H1 (cell line): ENCODE results near the gene COQ2. TPM values are rescaled to one million over a fixed set of nuclear protein-coding genes. Genes with fewer than 3 reads are reported as not detected.

ENCODE experiments used
- CTCF ChIA-PET: fragments of 300-600 bp; sonication (Branson Sonifier 250); formaldehyde crosslinking; loops from one replicate; lab custom pipeline; 2021; ENCODE audit not compliant: partially characterized antibody; lab: Charles Lee
- POLR2A ChIA-PET: fragments of 300-600 bp; sonication (Branson Sonifier 250); formaldehyde crosslinking; loops from one replicate; lab custom pipeline; 2021; ENCODE audit warnings: inconsistent platforms; ENCODE audit not compliant: partially characterized antibody; lab: Charles Lee
- DNase-seq, 2 experiments: peaks; one replicate each; pipeline versions ENCODE4 v3.0.0 to v3.0.0-alpha.2; 2010 to 2022; ENCODE audit warnings: low spot score in 2 of 2, low read depth in 1 of 2, mixed read lengths in 1 of 2
- FAIRE-seq: peaks from 2 replicates; lab custom pipeline; 2011; peaks lifted over from hg19 to GRCh38; lab: Jason Lieb, UNC
- H2AFZ ChIP-seq: 2 replicates; pipeline ENCODE4 v1.8.1; 2012; ENCODE audit warnings: low read length, inconsistent platforms
- H2AK5ac ChIP-seq: 2 replicates; pipeline ENCODE4 v1.6.1; 2013; ENCODE audit warnings: low read depth, low read length
- H2BK120ac ChIP-seq: replicated peaks from 2 replicates; pipeline ENCODE3; 2013; ENCODE audit warnings: low read depth, low read length, inconsistent platforms
- H2BK12ac ChIP-seq: 2 replicates; pipeline ENCODE4 v1.6.1; 2013; ENCODE audit warnings: low read depth, low read length
- H2BK15ac ChIP-seq: 2 replicates; pipeline ENCODE4 v1.6.1; 2013; ENCODE audit warnings: low read length
- H2BK20ac ChIP-seq: 2 replicates; pipeline ENCODE4 v1.6.1; 2013; ENCODE audit warnings: low read length
- H2BK5ac ChIP-seq: 2 replicates; pipeline ENCODE4 v1.6.1; 2013; ENCODE audit warnings: low read depth, low read length
- H3K14ac ChIP-seq: 2 replicates; pipeline ENCODE4 v1.6.1; 2013; ENCODE audit warnings: inconsistent platforms; ENCODE audit not compliant: insufficient read length
- H3K18ac ChIP-seq: 2 replicates; pipeline ENCODE4 v1.6.1; 2013; ENCODE audit warnings: low read length; ENCODE audit errors: extremely low read depth
- H3K23ac ChIP-seq: 2 replicates; pipeline ENCODE4 v1.6.1; 2013; ENCODE audit warnings: inconsistent platforms; ENCODE audit not compliant: insufficient read length
- H3K23me2 ChIP-seq: 2 replicates; pipeline ENCODE4 v1.6.1; 2013; ENCODE audit warnings: low read depth, low read length
- H3K27ac ChIP-seq: 2 replicates; pipeline ENCODE4 v1.6.1; 2011; ENCODE audit warnings: low read depth, low read length, inconsistent platforms
- H3K27me3 ChIP-seq, 4 experiments: replicated peaks in 1 of 4; 1 replicate in 1 of 4; 2 replicates in 3 of 4; pipeline versions ENCODE4 v1.6.1 to v1.8.1; 2011 to 2013; ENCODE audit warnings: low read length in 3 of 4, mild to moderate bottlenecking in 3 of 4, inconsistent platforms in 2 of 4, mixed read lengths in 2 of 4, moderate library complexity in 1 of 4; ENCODE audit not compliant: control insufficient read depth in 3 of 4, insufficient read depth in 3 of 4; ENCODE audit errors: extremely low read depth in 1 of 4
- H3K36me3 ChIP-seq, 4 experiments: 2 replicates each; pipeline versions ENCODE4 v1.6.1 to v1.8.1; 2011 to 2013; ENCODE audit warnings: mild to moderate bottlenecking in 4 of 4, low read length in 3 of 4, moderate library complexity in 2 of 4, control low read depth in 1 of 4, inconsistent platforms in 1 of 4; ENCODE audit not compliant: insufficient read depth in 4 of 4, control insufficient read depth in 2 of 4
- H3K4ac ChIP-seq: replicated peaks from 2 replicates; pipeline ENCODE3; 2013; ENCODE audit warnings: low read length, low read depth, mixed read lengths, inconsistent platforms; ENCODE audit not compliant: insufficient read length
- H3K4me1 ChIP-seq, 4 experiments: replicated peaks in 1 of 4; 1 replicate in 1 of 4; 2 replicates in 3 of 4; pipeline versions ENCODE4 v1.6.1 to v1.8.1; 2011 to 2013; ENCODE audit warnings: low read length in 3 of 4, inconsistent platforms in 2 of 4, mixed read lengths in 1 of 4; ENCODE audit not compliant: insufficient read depth in 4 of 4, control insufficient read depth in 3 of 4
- H3K4me2 ChIP-seq, 2 experiments: 2 replicates each; pipeline versions ENCODE4 v1.6.1 to v1.8.1; 2011 to 2013; ENCODE audit warnings: low read depth in 2 of 2, low read length in 2 of 2, control low read depth in 1 of 2, inconsistent platforms in 1 of 2, mild to moderate bottlenecking in 1 of 2; ENCODE audit not compliant: insufficient read depth in 1 of 2
- H3K4me3 ChIP-seq, 4 experiments: fragments of 200-600, 300-600 bp in 1 of 4; sonication (generic), shearing (Covaris generic), sonication (Bioruptor Twin) in 1 of 4; 2 replicates each; pipeline versions ENCODE4 v1.5.1 to v1.8.1; 2011 to 2016; ENCODE audit warnings: low read length in 4 of 4, low read depth in 3 of 4, control low read depth in 2 of 4, inconsistent platforms in 2 of 4, mild to moderate bottlenecking in 2 of 4, mixed read lengths in 1 of 4, moderate library complexity in 1 of 4; ENCODE audit not compliant: insufficient read depth in 2 of 4; ENCODE audit errors: extremely low read depth in 1 of 4
- H3K56ac ChIP-seq: replicated peaks from 2 replicates; pipeline ENCODE3; 2013; ENCODE audit warnings: low read depth, mild to moderate bottlenecking, mixed read lengths, low read length, inconsistent platforms; ENCODE audit not compliant: insufficient read length
- H3K79me1 ChIP-seq: 2 replicates; pipeline ENCODE4 v1.6.1; 2013; ENCODE audit warnings: low read depth, low read length, control low read depth
- H3K79me2 ChIP-seq, 2 experiments: 2 replicates each; pipeline versions ENCODE4 v1.6.1 to v1.8.1; 2012 to 2013; ENCODE audit warnings: low read length in 2 of 2, mild to moderate bottlenecking in 2 of 2, inconsistent platforms in 1 of 2; ENCODE audit not compliant: insufficient read depth in 2 of 2, control insufficient read depth in 1 of 2
- H3K9ac ChIP-seq, 4 experiments: replicated peaks in 1 of 4; 1 replicate in 1 of 4; 2 replicates in 3 of 4; pipeline versions ENCODE4 v1.6.1 to v1.8.1; 2011 to 2013; ENCODE audit warnings: low read depth in 3 of 4, low read length in 3 of 4, control low read depth in 2 of 4, mild to moderate bottlenecking in 2 of 4, moderate library complexity in 2 of 4, inconsistent platforms in 1 of 4; ENCODE audit errors: extremely low read depth in 1 of 4
- H3K9me3 ChIP-seq, 2 experiments: 2 replicates each; pipeline versions ENCODE4 v1.6.1 to v1.8.1; 2012 to 2013; ENCODE audit warnings: mild to moderate bottlenecking in 2 of 2, moderate library complexity in 2 of 2, control low read depth in 1 of 2, inconsistent platforms in 1 of 2, low read depth in 1 of 2, low read length in 1 of 2, mixed read lengths in 1 of 2; ENCODE audit not compliant: insufficient read depth in 2 of 2
- H4K20me1 ChIP-seq, 2 experiments: replicated peaks in 1 of 2; 2 replicates each; pipeline versions ENCODE3 to v1.8.1; 2011 to 2013; ENCODE audit warnings: inconsistent platforms in 2 of 2, low read length in 2 of 2, mild to moderate bottlenecking in 1 of 2; ENCODE audit not compliant: insufficient read depth in 2 of 2, control insufficient read depth in 1 of 2
- H4K5ac ChIP-seq: 2 replicates; pipeline ENCODE4 v1.6.1; 2013; ENCODE audit warnings: low read length, low read depth, mixed read lengths, inconsistent platforms; ENCODE audit not compliant: insufficient read length
- H4K8ac ChIP-seq: 2 replicates; pipeline ENCODE4 v1.8.0; 2013; ENCODE audit warnings: mild to moderate bottlenecking, moderate library complexity, low read length, inconsistent platforms; ENCODE audit not compliant: insufficient read depth; ENCODE audit errors: extremely low read depth
- H4K91ac ChIP-seq: replicated peaks from 2 replicates; pipeline ENCODE3; 2013; ENCODE audit warnings: low read length, mixed read lengths, inconsistent platforms; ENCODE audit not compliant: insufficient read length
- CEBPB ChIP-seq: IDR thresholded peaks from 2 replicates; pipeline ENCODE4 v1.6.1; 2012; ENCODE audit warnings: low read depth, low read length
- RAD21 ChIP-seq, 2 experiments: IDR thresholded peaks in 1 of 2; conservative IDR thresholded peaks in 1 of 2; 2 replicates each; pipeline ENCODE4 v1.6.1; 2011; ENCODE audit warnings: low read depth in 2 of 2, low read length in 2 of 2, improper control_type of control experiment in 1 of 2, inconsistent platforms in 1 of 2, mild to moderate bottlenecking in 1 of 2, moderate library complexity in 1 of 2
- TEAD4 ChIP-seq: IDR thresholded peaks from 2 replicates; pipeline ENCODE4 v1.6.1; 2012; ENCODE audit warnings: low read depth, low read length, inconsistent platforms, mixed read lengths
- WGBS, 2 experiments: shearing (Covaris generic) in 1 of 2; methylation state at CpG; one replicate each; pipeline versions ENCODE4 v1.1.6 to v1.1.7; 2013 to 2015; ENCODE audit warnings: low lambda C conversion rate in 2 of 2, mixed read lengths in 2 of 2, inconsistent platforms in 1 of 2, low coverage in 1 of 2, missing lambda C conversion rate in 1 of 2; ENCODE audit not compliant: insufficient replicate concordance in 2 of 2, insufficient coverage in 1 of 2, insufficient read length in 1 of 2; ENCODE audit errors: extremely low coverage in 1 of 2, missing lambda C conversion rate in 1 of 2; 5-methylcytosine and 5-hydroxymethylcytosine counted together
- polyA plus RNA-seq, 7 experiments: library from polyadenylated mRNA; depleted of rRNA in 3 of 7; stranded (reverse) in 5 of 7; unstranded in 2 of 7; fragments of >200 nt in 5 of 7; fragments of 200-250 nt in 2 of 7; gene quantifications; 1 replicate in 5 of 7; 2 replicates in 1 of 7; 4 replicates in 1 of 7; pipeline versions ENCODE4 v1.2.1 to v1.2.3, GENCODE V29; 2011 to 2013; ENCODE audit warnings: missing spikeins in 2 of 7, mixed read lengths in 2 of 7
- total RNA-seq: library from RNA; stranded (reverse); fragmentation: NEBNext Ultra II Directional; extraction: Animal tissue kit (Norgen Biotek cat#: 25700); gene quantifications from 2 replicates; pipeline ENCODE4 v1.2.1, GENCODE V29; 2021

COQ2 gene
- total and polyA plus RNA-seq, 2 of the 8 experiments (the other 6 are each of a cell fraction or from before 2014, with no cell fraction given): 21.5 to 22.9 TPM

DNA sequence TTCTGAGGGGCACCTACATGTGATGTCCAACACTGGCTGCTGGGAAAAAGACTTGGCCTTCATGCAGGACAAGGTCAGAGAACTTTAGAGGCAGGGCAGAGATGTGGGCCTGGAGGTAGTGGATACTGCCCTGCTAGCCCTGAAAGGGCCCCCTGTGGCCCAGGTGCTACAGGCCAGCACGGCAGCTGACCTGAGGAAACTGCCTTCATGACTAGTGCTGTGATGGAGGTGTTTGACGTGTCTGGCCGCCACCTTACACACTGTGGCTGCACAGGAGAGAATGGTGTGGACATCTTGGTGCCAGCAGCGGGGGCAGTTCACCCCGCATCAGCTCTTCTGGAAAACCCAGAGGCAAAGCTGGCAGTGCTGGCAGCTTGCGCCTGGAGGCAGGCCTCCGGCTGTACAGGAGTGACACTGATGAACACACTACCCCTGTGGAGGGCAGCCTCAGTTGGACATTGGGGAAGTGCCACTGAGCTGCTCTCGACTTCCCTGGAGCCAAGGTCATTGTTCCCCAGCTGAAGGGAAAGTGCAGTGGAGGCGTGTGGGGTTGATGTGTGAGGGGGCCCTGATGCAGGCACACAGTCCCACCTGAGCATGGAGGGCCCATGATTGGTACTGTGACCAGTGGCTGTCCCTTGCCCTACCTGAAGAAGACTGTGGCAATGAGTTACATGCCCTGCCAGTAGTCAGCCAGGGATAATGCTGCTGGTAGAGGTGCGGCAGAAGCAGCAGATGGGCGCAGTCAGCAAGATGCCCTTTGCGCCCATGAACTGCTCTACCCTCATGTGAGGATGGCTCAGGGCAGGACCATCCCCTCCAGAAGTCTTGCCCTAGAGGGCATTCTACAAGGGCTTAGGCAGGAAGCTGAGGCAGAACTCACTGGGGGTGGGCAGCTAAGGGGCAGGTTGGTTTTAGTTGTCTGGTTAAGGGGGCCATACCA lies 36.9 kb downstream of the COQ2 start:
- WGBS, 2 experiments: 83% methylated on average over 12 of the region's 12 CpGs; no CpG with 5 or more reads in 1 of the 2 experiments
- no peak for DNase-seq
- H3K23me2 ChIP-seq: no peaks in the 10 kb centered on the region
- no peak overlapping the region for H2AFZ ChIP-seq
- ChIA-PET CTCF (interaction anchor here (0.7 to 1.4 kb wide), 4 partner anchors 13 to 202 kb away, joined by 3 to 4 read pairs (median 3); no protein-coding TSS in a partner anchor), POLR2A (no interaction called here)
- H3K18ac ChIP-seq: no peak overlapping the region
- H3K79me1 ChIP-seq: no peaks in the 10 kb centered on the region
- H2AK5ac ChIP-seq: no peak overlapping the region
- H3K4me1 ChIP-seq: peaks cover 0 to 4% (median 2%) of the 10 kb centered on the region in 4 experiments; a peak in 3 of 7 replicates
- no peak overlapping the region for H3K56ac ChIP-seq
- H3K9ac ChIP-seq: no peak overlapping the region
- no peak overlapping the region for H2BK120ac ChIP-seq
- H2BK5ac ChIP-seq: no peak overlapping the region
- no peak overlapping the region for H4K91ac ChIP-seq
- TF ChIP-seq CEBPB (no peak), TEAD4 (no peak), RAD21 (IDR thresholded peaks at IDR 0.05 in 1 of 2, conservative IDR thresholded peaks at IDR 0.05 in 1 of 2; ENCODE audit: low read depth in 2 of 2, low read length in 2 of 2) (no peak)
- no peaks in the 10 kb centered on the region for H3K9me3 ChIP-seq
- no peak for FAIRE-seq
- no peak overlapping the region for H2BK12ac ChIP-seq
- H4K8ac ChIP-seq: peak overlapping the region; percentile 46
- H3K4me3 ChIP-seq: no peak overlapping the region
- H2BK20ac ChIP-seq: no peak overlapping the region; the same call in 1 of the 2 replicates
- H3K27me3 ChIP-seq: no peaks in the 10 kb centered on the region
- H3K79me2 ChIP-seq: no peaks in the 10 kb centered on the region
- H2BK15ac ChIP-seq: no peak overlapping the region
- H3K36me3 ChIP-seq: no peaks in the 10 kb centered on the region
- no peak overlapping the region for H4K5ac ChIP-seq
- H3K4ac ChIP-seq: no peak overlapping the region
- no peak overlapping the region for H3K23ac ChIP-seq
- H3K4me2 ChIP-seq: no peak overlapping the region
- no peaks in the 10 kb centered on the region for H4K20me1 ChIP-seq
- H3K27ac ChIP-seq: no peak overlapping the region; the same call in 1 of the 2 replicates
- no peak overlapping the region for H3K14ac ChIP-seq
